GM18511 (cell line): ENCODE results near the gene FLRT1.
"Not testable (repeated sequence)": the region's sequence is repeated elsewhere in the genome, so short reads cannot be mapped to it uniquely, and the experiment has no call there.

ENCODE experiments used
- ATAC-seq: cut with Tn5 transposase; IDR thresholded peaks from one replicate; pipeline ENCODE4 v1.9.1; 2021; ENCODE audit warnings: mild to moderate bottlenecking, moderate library complexity; ENCODE audit not compliant: unreplicated experiment

FLRT1 gene

DNA sequence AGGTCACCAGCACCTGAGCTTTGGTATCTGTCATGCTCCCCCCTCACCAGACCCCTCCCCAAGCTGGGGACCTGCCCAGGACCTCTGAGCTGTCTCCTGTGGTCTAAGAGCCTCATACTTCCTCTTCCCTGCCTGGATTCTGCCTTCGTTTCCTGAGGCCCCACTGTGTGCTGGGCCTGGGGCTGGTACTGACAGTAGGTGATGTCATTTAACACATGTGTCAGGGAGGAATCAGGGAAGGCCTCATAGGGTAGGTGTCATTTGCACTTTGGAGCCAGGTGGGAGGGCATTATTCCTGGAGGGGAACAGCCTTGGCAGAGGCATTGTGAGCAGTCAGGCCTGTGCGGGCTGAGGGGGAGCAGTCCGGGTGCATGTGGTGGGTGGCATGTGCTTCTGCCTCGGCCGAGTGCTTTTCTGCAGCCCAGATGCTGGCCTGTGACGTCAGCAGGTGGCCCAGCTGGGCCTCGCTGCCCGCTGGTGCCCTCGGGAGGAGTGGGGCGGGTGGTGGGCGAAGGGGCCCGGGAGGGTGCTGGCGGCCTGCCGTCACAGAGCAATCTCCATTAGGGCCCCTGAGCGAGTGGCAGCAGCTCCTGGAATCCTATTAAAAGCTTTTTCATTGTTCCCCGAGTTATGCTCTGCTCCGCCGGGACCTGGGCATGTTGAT is 9.1 kb downstream of the FLRT1 start:
- ATAC-seq: no peak

DNA sequence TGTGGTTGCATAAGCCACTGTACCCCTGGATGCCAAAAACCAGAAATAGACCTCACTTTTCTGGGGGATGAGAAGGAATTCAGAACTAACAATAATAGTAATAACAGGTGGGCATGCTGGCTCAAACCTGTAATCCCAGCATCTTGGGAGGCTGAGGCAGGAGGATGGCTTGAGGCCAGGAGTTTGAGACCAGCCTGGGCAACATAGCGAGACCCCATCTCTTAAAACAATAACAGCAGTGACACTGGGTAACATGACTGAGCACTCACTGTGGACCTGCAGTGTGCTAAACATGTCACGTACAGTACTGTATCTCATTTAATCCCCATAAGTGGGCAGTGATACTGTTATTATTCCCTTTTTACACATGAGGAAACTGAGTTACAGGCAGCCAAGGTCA is 10.0 kb downstream of the FLRT1 start:
- no peak for ATAC-seq

GRCh38 chr11:64047373-64047772 is 11.6 kb downstream of the FLRT1 start:
- ATAC-seq: not testable (repeated sequence)

DNA sequence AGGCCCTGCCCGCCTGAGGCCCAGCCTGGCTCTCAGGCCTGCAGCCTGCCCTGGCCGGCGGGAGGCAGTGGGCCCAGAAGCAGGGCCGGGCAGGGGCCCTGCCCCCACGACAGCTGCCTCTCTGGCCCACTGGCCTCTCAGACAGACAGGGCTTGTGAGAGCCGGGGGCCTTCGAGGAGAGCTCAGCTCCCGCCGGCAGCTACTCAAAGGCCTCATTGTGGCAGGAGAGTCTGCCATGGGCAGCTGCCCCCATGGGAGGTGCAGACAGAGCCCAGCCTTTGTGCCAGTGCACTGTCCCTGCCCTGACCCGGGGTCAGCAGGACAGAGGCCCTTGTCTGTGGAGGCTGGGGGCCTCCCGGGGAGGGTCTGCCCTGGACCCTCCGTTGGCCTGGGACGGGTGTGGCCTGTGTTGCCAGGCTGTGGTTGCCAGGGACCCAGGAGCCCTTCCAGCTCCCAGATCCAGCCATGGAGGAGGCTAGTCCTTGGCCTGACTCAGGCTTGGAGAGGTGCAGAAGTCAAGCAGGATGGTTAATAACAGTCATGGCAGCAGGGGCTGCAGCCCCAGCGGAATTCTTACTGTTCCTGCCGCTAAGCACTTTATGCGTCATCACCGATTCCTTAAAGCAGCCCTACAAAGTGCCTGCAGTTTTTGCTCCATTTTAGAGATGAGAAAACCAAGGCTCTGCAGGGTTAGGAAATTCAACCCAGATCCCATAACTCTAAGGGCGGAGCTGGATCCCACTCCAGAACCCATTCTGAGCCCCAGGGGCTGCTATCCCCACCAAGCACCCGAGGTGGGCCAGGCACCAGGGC is 12.5 kb downstream of the FLRT1 start:
- ATAC-seq: no peak

DNA sequence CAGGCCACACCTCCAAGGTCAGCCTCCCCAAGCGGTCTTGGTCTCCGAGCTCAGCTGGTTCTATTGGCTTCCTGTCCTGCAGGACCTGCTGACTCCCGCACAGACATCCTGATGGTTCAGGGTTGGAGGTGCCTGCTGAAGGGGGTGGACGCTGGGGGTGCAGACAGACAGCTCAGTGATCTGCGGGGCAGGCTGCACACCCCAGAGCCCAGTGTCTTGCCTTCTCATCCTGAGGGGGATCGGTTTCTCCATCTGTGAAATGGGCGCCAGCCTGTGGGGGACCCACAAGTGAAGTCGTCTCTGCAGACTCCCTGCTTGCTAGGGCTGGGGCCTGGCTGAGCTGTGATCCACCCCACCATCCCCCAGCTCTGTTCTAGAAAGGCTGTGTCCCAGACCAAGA is 13.8 kb downstream of the FLRT1 start:
- ATAC-seq: no peak

GRCh38 chr11:64051297-64051696 is 15.6 kb downstream of the FLRT1 start:
- no peak for ATAC-seq

DNA sequence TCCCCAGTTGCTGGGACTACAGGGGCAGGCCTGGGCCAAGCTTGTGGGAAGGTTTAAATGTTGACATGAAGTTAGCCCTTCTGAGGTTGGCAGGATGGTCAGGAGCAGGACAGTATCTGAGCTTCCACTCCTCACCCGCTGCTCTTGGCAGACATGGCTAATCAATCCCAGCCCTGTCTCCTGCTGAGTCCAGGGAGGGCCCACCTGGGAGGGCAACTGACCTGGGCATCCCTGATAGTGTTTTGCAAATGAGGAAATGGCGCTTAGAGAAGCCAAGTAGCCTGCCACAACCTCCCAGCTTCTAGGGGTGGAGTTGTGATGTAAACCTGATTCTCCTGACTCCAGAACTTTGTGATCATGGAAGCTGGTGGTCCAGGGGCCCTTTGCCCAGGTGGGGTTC is 16.7 kb downstream of the FLRT1 start:
- no peak for ATAC-seq

- ATAC-seq: no peak
These were observed 17.3 kb downstream of the FLRT1 start for GRCh38 chr11:64052938-64053622.

DNA sequence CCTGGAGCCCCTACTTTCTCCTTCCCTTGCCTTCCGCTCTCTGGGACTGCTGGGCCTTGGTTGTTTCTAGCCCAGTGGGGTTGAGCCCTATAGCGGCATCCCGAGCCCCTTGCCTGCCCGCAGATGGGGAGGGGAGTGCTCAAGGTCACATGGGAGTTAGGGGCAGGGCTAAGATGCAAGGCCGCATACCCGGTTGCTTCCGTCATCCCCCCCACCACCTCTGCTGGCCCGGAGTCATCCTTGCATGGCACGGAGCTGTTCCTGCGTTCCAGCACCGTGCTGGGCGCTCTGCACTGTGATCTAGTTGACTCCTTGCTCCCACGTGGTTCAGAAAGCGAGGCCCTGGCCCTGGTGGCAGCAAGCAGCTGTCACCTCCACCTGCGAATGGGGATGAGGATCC is 18.0 kb downstream of the FLRT1 start:
- no peak for ATAC-seq

DNA sequence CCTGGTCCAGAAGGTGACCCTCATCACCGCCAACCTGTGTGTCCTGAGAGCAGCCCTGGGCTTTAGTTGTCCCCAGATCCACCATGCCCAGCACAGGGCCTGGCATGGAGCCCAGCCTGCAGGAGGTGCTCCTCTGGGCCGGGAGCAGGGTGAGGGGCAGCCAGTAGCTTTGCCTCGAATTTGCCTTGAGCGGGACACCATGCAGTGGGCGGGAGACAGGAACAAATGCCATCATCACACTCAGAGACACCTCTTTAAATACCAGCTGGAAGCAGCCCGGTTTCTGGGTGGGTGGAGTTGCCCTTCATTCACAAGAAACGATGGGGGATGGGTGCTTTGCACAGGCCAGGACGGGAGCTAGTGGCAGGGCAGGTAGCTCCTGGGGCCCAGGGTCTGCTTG is 19.3 kb downstream of the FLRT1 start:
- no peak for ATAC-seq

GRCh38 chr11:64056213-64056785 is 20.6 kb downstream of the FLRT1 start:
- no peak for ATAC-seq

DNA sequence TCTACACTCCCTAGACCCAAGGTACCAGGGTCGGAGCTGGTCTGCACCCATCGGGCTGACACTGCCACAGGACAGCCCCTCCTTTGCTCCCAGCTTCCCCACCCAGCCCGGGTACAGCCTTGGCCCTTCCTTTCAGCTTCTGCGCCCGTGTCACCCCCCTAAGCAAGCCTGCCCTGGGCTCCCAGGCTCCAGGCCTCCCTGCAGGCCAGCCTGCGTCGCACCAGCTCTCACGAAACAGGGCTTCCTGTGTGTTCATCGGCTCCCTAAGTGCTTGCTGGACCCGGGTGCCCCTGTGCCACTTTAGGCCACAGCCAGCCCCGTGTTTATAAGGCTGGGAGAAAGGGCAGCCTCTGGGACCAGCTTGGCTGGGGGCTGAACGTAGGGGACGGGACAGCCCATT is 21.1 kb downstream of the FLRT1 start:
- ATAC-seq: no peak

GRCh38 chr11:64057890-64058289 is 22.2 kb downstream of the FLRT1 start:
- ATAC-seq: no peak

- no peak for ATAC-seq
These were observed 22.8 kb downstream of the FLRT1 start for GRCh38 chr11:64058494-64058893.

DNA sequence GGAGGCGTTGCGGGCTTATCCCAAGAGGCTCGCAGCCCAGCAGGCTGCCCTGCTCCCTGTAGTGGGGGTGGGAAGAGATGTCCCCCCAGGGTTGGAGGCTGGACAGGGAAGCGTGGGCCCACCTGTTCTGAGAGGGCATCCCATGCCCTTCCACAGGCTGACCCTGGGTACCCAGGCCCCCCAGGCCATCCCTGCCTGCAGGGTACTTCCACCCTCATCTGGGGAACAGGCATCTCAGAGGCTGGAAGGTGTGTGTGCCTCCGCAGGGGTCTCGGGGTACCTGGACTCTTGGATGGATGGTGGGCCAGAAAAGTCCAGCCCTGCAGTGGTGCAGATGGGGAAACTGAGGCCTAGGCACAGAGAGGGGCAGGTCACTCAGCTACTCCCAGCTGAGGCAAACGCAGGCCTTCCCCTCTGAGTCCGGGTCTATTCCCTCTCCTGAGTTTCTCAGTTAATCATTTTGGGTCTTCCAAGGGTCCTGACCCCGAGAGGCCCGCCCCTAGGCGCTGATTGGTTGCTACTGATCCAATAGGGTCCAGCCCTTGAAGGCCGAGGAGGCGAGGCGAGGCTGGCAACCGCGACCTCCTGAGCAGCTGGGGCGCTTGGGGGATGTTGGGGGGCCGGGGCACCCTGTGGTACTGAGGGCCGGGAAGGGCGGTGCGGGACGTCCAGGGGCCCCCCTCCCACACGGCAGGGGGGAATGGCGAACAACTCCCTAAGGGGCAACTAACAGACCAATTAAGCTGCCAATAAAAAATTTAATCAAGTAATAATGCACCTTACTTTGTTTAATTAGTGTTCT is 23.8 kb downstream of the FLRT1 start:
- ATAC-seq: no peak

GRCh38 chr11:64060263-64060860 is 24.6 kb downstream of the FLRT1 start:
- no peak for ATAC-seq

DNA sequence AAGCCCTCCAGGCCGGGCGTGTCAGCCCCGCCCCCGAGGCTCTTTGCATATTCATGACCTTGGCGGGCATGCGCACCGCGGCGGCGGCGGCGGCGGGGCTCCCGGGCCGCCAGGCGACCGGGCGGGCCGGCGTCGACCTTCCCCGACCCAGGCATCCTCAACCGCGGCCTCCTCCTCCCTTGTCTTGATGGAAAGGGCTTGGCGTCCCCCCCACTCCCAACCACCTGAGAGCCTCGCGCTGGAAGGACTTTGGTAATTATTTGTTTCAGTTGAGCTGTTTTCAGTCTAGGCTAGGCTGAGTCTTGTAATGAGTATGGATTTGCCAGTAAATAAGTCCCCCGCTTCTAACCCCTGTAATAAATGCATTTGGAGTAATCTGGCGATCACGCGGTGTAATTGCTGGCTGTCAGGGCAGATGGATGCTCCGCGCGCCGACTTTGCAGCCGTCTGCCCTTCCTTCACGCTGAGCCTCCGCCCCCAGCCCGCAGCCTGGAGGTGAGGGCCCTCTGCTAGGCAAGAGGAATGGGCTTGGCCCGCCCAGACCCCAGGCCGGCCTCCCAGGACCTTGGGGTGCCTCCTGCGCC is 25.2 kb downstream of the FLRT1 start:
- no peak for ATAC-seq

GRCh38 chr11:64062185-64063039 is 26.7 kb downstream of the FLRT1 start:
- ATAC-seq: no peak

DNA sequence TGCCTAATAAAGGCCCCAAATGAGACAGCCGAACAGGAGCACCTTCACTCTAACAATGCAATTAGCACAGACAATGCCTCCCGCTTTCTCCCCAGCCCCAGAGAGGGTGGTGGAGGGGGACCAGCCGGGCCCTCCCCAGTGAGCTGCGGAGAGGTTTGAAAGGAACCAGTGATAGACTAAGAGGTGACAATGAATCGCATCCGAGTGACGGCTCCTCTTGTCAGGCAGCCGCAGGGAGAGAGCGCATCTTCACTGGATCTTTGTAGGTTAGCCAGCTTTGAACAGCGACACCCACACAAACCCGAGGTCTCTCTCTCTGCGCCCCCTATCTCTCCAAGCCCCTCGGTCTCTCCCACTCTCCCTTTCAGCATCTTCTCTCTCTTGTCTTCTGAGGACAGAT is 28.0 kb downstream of the FLRT1 start:
- ATAC-seq: no peak
